PC-3 (cell line): ENCODE results near the gene EDAR. TPM values are rescaled to one million over a fixed set of nuclear protein-coding genes. Genes with fewer than 3 reads are reported as not detected.

Experiments
- ATAC-seq: fragments of 200-7000 bp; cut with Tn5 transposase; 2 replicates; pipeline ENCODE4 v1.9.1; 2020; ENCODE audit warnings: mild to moderate bottlenecking, moderate library complexity
- BruUV-seq: library from RNA; stranded (reverse); fragments of 400-500 nt; replicated peaks from 2 replicates; lab custom pipeline; 2021; lab: Mats Ljungman, UMichigan
- CTCF ChIA-PET: fragments of 300-600 bp; sonication (Branson Sonifier 250); formaldehyde crosslinking; loops from one replicate; lab custom pipeline; 2022; ENCODE audit warnings: antibody characterized with exemption; lab: Charles Lee
- POLR2A ChIA-PET: fragments of 300-600 bp; sonication (Branson Sonifier 250); formaldehyde crosslinking; loops from one replicate; lab custom pipeline; 2022; ENCODE audit warnings: antibody characterized with exemption; ENCODE audit not compliant: unreplicated experiment; lab: Charles Lee
- DNase-seq: peaks from one replicate; pipeline ENCODE4 v3.0.0-alpha.2; 2015
- H2AFZ ChIP-seq: fragments of 300-600 bp; sonication (generic); 2 replicates; pipeline ENCODE4 v1.6.0; 2016; ENCODE audit warnings: antibody characterized with exemption, low read length
- H3F3A ChIP-seq: fragments of 300-600 bp; sonication (generic); one replicate; pipeline ENCODE4 v1.6.0; 2017; ENCODE audit warnings: antibody characterized with exemption, low read length, control low read depth, mild to moderate bottlenecking; ENCODE audit not compliant: unreplicated experiment
- H3K27ac ChIP-seq: fragments of 300-600 bp; sonication (generic); 2 replicates; pipeline ENCODE4 v1.5.1; 2016; ENCODE audit warnings: mild to moderate bottlenecking, low read length
- H3K27me3 ChIP-seq: fragments of 300-600 bp; sonication (generic); 2 replicates; pipeline ENCODE4 v1.6.1; 2016; ENCODE audit warnings: low read length, mixed read lengths
- H3K36me3 ChIP-seq: fragments of 300-600 bp; sonication (generic); 2 replicates; pipeline ENCODE4 v1.6.1; 2016; ENCODE audit warnings: low read depth, mixed run types, low read length, mixed read lengths
- H3K4me1 ChIP-seq: fragments of 300-600 bp; sonication (generic); 2 replicates; pipeline ENCODE4 v1.5.1; 2016; ENCODE audit warnings: low read length; ENCODE audit not compliant: insufficient read depth
- H3K4me2 ChIP-seq: fragments of 300-600 bp; sonication (generic); 2 replicates; pipeline ENCODE4 v1.6.0; 2016; ENCODE audit warnings: low read length
- H3K4me3 ChIP-seq: fragments of 300-600 bp; sonication (generic); 2 replicates; pipeline ENCODE4 v1.5.1; 2016; ENCODE audit warnings: mild to moderate bottlenecking, low read length, mixed read lengths
- H3K79me2 ChIP-seq: fragments of 300-600 bp; sonication (generic); 2 replicates; pipeline ENCODE4 v1.6.1; 2017; ENCODE audit warnings: low read length, mixed read lengths
- H3K9ac ChIP-seq: fragments of 300-600 bp; sonication (generic); 2 replicates; pipeline ENCODE4 v1.6.0; 2016; ENCODE audit warnings: mild to moderate bottlenecking, low read length
- H3K9me2 ChIP-seq: fragments of 300-600 bp; sonication (generic); replicated peaks from 2 replicates; pipeline ENCODE4 v1.6.1; 2016; ENCODE audit warnings: mixed run types, low read length, mixed read lengths
- H3K9me3 ChIP-seq: fragments of 300-600 bp; sonication (generic); 2 replicates; pipeline ENCODE4 v1.6.1; 2016; ENCODE audit warnings: low read length, mixed read lengths
- H4K20me1 ChIP-seq: fragments of 300-600 bp; sonication (generic); 2 replicates; pipeline ENCODE4 v1.6.1; 2016; ENCODE audit warnings: low read length, mixed read lengths
- EZH2 ChIP-seq: fragments of 300-600 bp; sonication (generic); IDR thresholded peaks from one replicate; pipeline ENCODE4 v1.6.1; 2017; ENCODE audit warnings: antibody characterized with exemption, mild to moderate bottlenecking, low read length; ENCODE audit not compliant: unreplicated experiment
- EZH2phosphoT487 ChIP-seq: fragments of 300-600 bp; sonication (generic); IDR thresholded peaks from 2 replicates; pipeline ENCODE4 v1.6.1; 2018; ENCODE audit warnings: mild to moderate bottlenecking, antibody characterized with exemption, low read length, borderline replicate concordance
- intact Hi-C: fragments of 100-400 bp; cut with micrococcal nuclease; formaldehyde crosslinking; loops from 2 replicates; pipeline ENCODE4 v1.9.0; 2023
- total RNA-seq: library from RNA; depleted of rRNA; stranded (reverse); fragments of >200 nt; gene quantifications from 2 replicates; pipeline ENCODE4 v1.2.3, GENCODE V29; 2014
- TF ChIP-seq, protein P1 (sequence below): fragments of 300-600 bp; sonication (generic); conservative IDR thresholded peaks from 2 replicates; pipeline ENCODE4 v1.5.1; 2017; ENCODE audit warnings: antibody characterized with exemption, low read depth, mild to moderate bottlenecking, low read length

EDAR gene
- total RNA-seq, 1 experiment from 2014 or later: 0.04 TPM

DNA sequence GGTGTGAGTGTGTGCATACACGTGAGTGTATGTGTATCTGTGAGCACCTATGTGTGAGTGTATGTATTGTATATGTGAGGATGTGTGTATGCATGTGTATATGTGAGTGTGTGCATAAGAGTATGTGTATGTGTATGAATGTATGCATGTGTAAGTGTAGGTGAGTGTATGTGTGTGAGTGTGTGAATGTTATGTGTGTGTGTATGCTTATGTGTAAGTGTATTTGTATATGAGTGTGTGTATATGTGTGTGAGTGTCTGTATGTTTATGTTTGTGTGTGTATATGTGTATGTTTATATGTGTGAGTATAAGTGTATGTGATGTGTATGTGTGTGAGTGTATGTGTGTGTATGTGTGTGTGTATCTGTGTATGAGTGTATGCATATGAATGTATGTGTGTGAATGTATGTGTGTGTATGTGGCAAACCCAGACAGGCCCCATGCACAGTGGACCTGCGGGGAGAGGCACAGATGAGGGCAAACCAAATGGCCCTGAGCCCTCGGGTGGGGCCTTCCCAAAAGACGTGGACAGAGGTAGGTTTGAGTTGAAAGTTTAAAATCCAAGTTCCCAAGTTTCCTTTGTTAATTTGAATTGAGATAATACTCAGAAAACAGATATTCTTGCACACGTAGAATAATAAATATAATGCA, 51.5 kb downstream of the EDAR start:
- no peak for DNase-seq
- Histone ChIP-seq H3K79me2 (no peaks in the 10 kb centered on the region), H3K27me3 (no peaks in the 10 kb centered on the region), H3K9ac (no peak overlapping the region), H3K4me2 (no peak overlapping the region), H3K36me3 (no peaks in the 10 kb centered on the region), H2AFZ (no peak overlapping the region), H4K20me1 (no peaks in the 10 kb centered on the region), H3K4me1 (no peaks in the 10 kb centered on the region), H3F3A (no peaks in the 10 kb centered on the region), H3K4me3 (no peak overlapping the region), H3K9me2 (no peaks in the 10 kb centered on the region), H3K27ac (no peak overlapping the region), H3K9me3 (no peaks in the 10 kb centered on the region)
- intact Hi-C loops: no loop called here
- ChIA-PET POLR2A (no interaction called here), CTCF (no interaction called here)
- no peak for ATAC-seq
- TF ChIP-seq EZH2 (no peak), EZH2phosphoT487 (no peak)
- TF ChIP-seq, protein P1, sequence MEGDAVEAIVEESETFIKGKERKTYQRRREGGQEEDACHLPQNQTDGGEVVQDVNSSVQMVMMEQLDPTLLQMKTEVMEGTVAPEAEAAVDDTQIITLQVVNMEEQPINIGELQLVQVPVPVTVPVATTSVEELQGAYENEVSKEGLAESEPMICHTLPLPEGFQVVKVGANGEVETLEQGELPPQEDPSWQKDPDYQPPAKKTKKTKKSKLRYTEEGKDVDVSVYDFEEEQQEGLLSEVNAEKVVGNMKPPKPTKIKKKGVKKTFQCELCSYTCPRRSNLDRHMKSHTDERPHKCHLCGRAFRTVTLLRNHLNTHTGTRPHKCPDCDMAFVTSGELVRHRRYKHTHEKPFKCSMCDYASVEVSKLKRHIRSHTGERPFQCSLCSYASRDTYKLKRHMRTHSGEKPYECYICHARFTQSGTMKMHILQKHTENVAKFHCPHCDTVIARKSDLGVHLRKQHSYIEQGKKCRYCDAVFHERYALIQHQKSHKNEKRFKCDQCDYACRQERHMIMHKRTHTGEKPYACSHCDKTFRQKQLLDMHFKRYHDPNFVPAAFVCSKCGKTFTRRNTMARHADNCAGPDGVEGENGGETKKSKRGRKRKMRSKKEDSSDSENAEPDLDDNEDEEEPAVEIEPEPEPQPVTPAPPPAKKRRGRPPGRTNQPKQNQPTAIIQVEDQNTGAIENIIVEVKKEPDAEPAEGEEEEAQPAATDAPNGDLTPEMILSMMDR: no peak
- BruUV-seq: no TSS peak

DNA sequence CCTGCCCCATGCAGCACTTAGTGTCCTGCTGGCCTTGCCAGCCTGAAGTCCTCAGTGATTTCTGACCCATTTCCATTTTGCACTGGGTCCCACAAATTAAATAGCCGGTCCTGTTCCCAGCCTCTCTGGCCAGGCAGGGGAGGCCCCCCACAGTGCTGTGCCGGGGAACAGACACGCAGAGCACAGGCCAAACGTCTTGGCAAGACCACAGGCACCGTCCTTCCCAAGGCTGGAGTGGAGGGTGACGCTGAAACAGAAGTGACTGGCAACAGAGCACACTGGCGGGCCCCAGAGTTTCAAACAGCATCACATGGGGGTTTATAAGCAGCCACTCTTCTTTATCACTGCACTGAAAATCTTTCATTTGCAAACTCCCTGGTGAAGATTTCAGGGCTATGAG, 52.2 kb downstream of the EDAR start:
- no peak for TF ChIP-seq EZH2
- no peak for TF ChIP-seq EZH2phosphoT487
- TF ChIP-seq, protein P1: no peak
- Histone ChIP-seq H3K4me1 (no peaks in the 10 kb centered on the region), H3F3A (no peaks in the 10 kb centered on the region), H3K9me3 (no peaks in the 10 kb centered on the region), H3K36me3 (no peaks in the 10 kb centered on the region), H3K27ac (no peak overlapping the region), H3K4me2 (no peak overlapping the region), H3K9ac (no peak overlapping the region), H2AFZ (no peak overlapping the region), H3K4me3 (no peak overlapping the region), H3K79me2 (no peaks in the 10 kb centered on the region), H4K20me1 (no peaks in the 10 kb centered on the region), H3K27me3 (no peaks in the 10 kb centered on the region), H3K9me2 (no peaks in the 10 kb centered on the region)
- no TSS peak for BruUV-seq
- no peak for DNase-seq
- CTCF ChIA-PET: no interaction called here
- intact Hi-C loops: no loop called here
- no peak for ATAC-seq
- POLR2A ChIA-PET: no interaction called here

DNA sequence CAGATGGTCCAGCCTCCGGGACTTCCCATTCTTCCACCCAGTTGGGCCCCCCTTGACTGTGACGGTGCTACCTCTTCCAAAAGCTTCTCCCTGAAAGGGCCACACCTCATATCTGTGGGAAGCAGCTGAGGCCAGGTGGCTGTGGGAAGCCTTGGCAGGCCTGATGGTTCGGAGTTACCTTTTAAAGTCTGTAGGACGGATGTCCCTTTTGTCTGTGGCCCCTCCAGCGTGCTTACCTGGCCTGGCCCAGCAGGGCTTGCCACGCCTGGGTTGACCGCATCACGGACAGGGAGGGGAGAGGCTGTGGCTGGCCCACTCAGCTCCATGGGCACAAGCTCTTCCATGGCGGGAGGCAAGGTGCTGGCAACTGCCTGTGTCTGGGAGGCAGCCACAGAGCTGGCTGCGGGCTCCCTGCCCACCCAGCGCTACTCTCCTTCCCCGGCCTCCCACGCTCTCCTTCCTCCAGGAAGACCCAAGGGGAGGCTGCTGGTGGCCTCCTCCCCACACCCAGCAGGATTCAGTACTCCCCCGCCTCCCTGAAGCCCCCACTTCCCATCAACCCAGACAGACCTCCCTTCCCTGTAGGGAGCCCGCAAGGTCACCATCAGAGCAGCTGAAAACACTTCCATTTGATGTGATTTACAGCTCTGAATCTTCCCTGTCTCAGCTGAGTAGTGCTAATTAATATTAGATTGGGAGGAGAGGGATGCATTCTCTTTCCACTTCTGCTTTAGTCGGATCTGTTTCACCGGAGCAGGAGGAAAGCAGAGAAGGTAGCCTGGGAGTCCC, 52.8 kb downstream of the EDAR start:
- no peak for ATAC-seq
- DNase-seq: no peak
- Histone ChIP-seq H3F3A (no peaks in the 10 kb centered on the region), H3K27ac (no peak overlapping the region), H3K27me3 (no peaks in the 10 kb centered on the region), H3K79me2 (no peaks in the 10 kb centered on the region), H3K9ac (no peak overlapping the region), H3K36me3 (no peaks in the 10 kb centered on the region), H3K4me2 (no peak overlapping the region), H3K9me2 (no peaks in the 10 kb centered on the region), H2AFZ (no peak overlapping the region), H3K9me3 (no peaks in the 10 kb centered on the region), H3K4me1 (no peaks in the 10 kb centered on the region), H3K4me3 (no peak overlapping the region), H4K20me1 (no peaks in the 10 kb centered on the region)
- intact Hi-C loops: no loop called here
- TF ChIP-seq EZH2phosphoT487: no peak
- TF ChIP-seq, protein P1: no peak
- no peak for TF ChIP-seq EZH2
- CTCF ChIA-PET: no interaction called here
- no TSS peak for BruUV-seq
- POLR2A ChIA-PET: no interaction called here
